SK-N-MC (cell line): ENCODE results near the gene ARHGEF17.

ENCODE experiments used
- DNase-seq: peaks from one replicate; pipeline ENCODE4 v3.0.0-alpha.2; 2011; ENCODE audit warnings: low read depth, low spot score
- H3K27ac ChIP-seq: fragments of 200-600 bp; sonication (generic); 2 replicates; pipeline ENCODE4 v1.5.1; 2016; ENCODE audit warnings: mixed run types
- H3K36me3 ChIP-seq: fragments of 200-600 bp; sonication (generic); 2 replicates; pipeline ENCODE4 v1.6.1; 2017; ENCODE audit warnings: antibody characterized with exemption, low read length, mixed read lengths; ENCODE audit not compliant: insufficient read depth
- H3K4me3 ChIP-seq: fragments of 200-600 bp; sonication (generic); 2 replicates; pipeline ENCODE4 v1.5.1; 2016
- H3K9ac ChIP-seq: fragments of 200-600 bp; sonication (generic); 2 replicates; pipeline ENCODE4 v1.8.0; 2017; ENCODE audit warnings: mixed run types, mixed read lengths; ENCODE audit not compliant: insufficient read length
- H3K9me3 ChIP-seq: fragments of 200-600 bp; sonication (generic); 2 replicates; pipeline ENCODE4 v1.6.1; 2017; ENCODE audit warnings: low read depth, mild to moderate bottlenecking, antibody characterized with exemption, low read length, moderate library complexity, mixed read lengths
- EZH2 ChIP-seq: fragments of 200-600 bp; sonication (generic); IDR thresholded peaks from one replicate; pipeline ENCODE4 v1.6.1; 2017; ENCODE audit warnings: antibody characterized with exemption
- FOXP2 ChIP-seq: optimal IDR thresholded peaks from 2 replicates; pipeline ENCODE3; 2011; ENCODE audit warnings: mild to moderate bottlenecking, moderate library complexity; ENCODE audit not compliant: insufficient read depth; ENCODE audit errors: extremely low read length, control extremely low read depth
- POLR2AphosphoS5 ChIP-seq: IDR thresholded peaks from 2 replicates; pipeline ENCODE4 v1.6.1; 2012; ENCODE audit warnings: mild to moderate bottlenecking, low read depth, low read length, borderline replicate concordance

ARHGEF17 gene

GRCh38 chr11:73346186-73346935 lies 38.3 kb downstream of the ARHGEF17 start:
- H3K27ac ChIP-seq, result no peak overlapping the region
- no peak overlapping the region for H3K4me3 ChIP-seq
- DNase-seq, result no peak
- H3K9me3 ChIP-seq, result no peaks in the 10 kb centered on the region
- H3K36me3 ChIP-seq, result no peaks in the 10 kb centered on the region
- no peak overlapping the region for H3K9ac ChIP-seq
- TF ChIP-seq FOXP2, result no peak

GRCh38 chr11:73347067-73347466 lies 39.0 kb downstream of the ARHGEF17 start:
- TF ChIP-seq POLR2AphosphoS5 (no peak), FOXP2 (no peak), EZH2 (no peak)
- Histone ChIP-seq H3K9me3 (no peaks in the 10 kb centered on the region), H3K9ac (no peak overlapping the region), H3K27ac (no peak overlapping the region), H3K36me3 (no peaks in the 10 kb centered on the region), H3K4me3 (no peak overlapping the region)
- DNase-seq, result no peak

- no peak for DNase-seq
- H3K4me3 ChIP-seq, result no peak overlapping the region
- H3K9me3 ChIP-seq, result no peaks in the 10 kb centered on the region
- H3K9ac ChIP-seq, result no peak overlapping the region
- TF ChIP-seq EZH2, result no peak
- TF ChIP-seq FOXP2, result no peak
- no peak overlapping the region for H3K27ac ChIP-seq
- no peaks in the 10 kb centered on the region for H3K36me3 ChIP-seq
These were observed 40.8 kb downstream of the ARHGEF17 start for GRCh38 chr11:73348838-73349237.

- H3K9ac ChIP-seq, result no peak overlapping the region
- no peaks in the 10 kb centered on the region for H3K9me3 ChIP-seq
- no peak for TF ChIP-seq EZH2
- TF ChIP-seq POLR2AphosphoS5, result no peak
- TF ChIP-seq FOXP2, result no peak
- H3K4me3 ChIP-seq, result no peak overlapping the region
- no peaks in the 10 kb centered on the region for H3K36me3 ChIP-seq
- no peak overlapping the region for H3K27ac ChIP-seq
- no peak for DNase-seq
These were observed 41.6 kb downstream of the ARHGEF17 start for GRCh38 chr11:73349633-73350032.

- no peak for DNase-seq
- no peak for TF ChIP-seq EZH2
- no peak for TF ChIP-seq FOXP2
- no peak overlapping the region for H3K4me3 ChIP-seq
- no peaks in the 10 kb centered on the region for H3K9me3 ChIP-seq
- H3K36me3 ChIP-seq, result no peaks in the 10 kb centered on the region
- H3K27ac ChIP-seq, result no peak overlapping the region
- no peak overlapping the region for H3K9ac ChIP-seq
These were observed 43.0 kb downstream of the ARHGEF17 start for GRCh38 chr11:73350908-73351636.

GRCh38 chr11:73353422-73353821 lies 45.3 kb downstream of the ARHGEF17 start:
- TF ChIP-seq FOXP2, result no peak
- no peak overlapping the region for H3K4me3 ChIP-seq
- no peak overlapping the region for H3K27ac ChIP-seq
- DNase-seq, result no peak
- no peaks in the 10 kb centered on the region for H3K36me3 ChIP-seq
- H3K9ac ChIP-seq, result no peak overlapping the region
- H3K9me3 ChIP-seq, result no peaks in the 10 kb centered on the region

GRCh38 chr11:73355109-73355508 lies 47.0 kb downstream of the ARHGEF17 start:
- Histone ChIP-seq H3K9me3 (no peaks in the 10 kb centered on the region), H3K9ac (no peak overlapping the region), H3K27ac (no peak overlapping the region), H3K4me3 (no peak overlapping the region), H3K36me3 (no peaks in the 10 kb centered on the region)
- no peak for TF ChIP-seq EZH2
- no peak for TF ChIP-seq POLR2AphosphoS5
- no peak for TF ChIP-seq FOXP2
- no peak for DNase-seq

- no peak for TF ChIP-seq FOXP2
- no peak for TF ChIP-seq POLR2AphosphoS5
- Histone ChIP-seq H3K36me3 (no peaks in the 10 kb centered on the region), H3K9ac (no peak overlapping the region)
These were observed 49.1 kb downstream of the ARHGEF17 start for GRCh38 chr11:73356979-73357860.

More at GRCh38 chr11:73356979-73357860, 49.1 kb downstream of the ARHGEF17 start:
- H3K4me3 ChIP-seq, result no peak overlapping the region
- no peaks in the 10 kb centered on the region for H3K9me3 ChIP-seq
- DNase-seq, result no peak
- no peak overlapping the region for H3K27ac ChIP-seq
